ENCODE results near the gene STX18. TPM values are rescaled to one million over a fixed set of nuclear protein-coding genes. Genes with fewer than 3 reads are reported as not detected.
"Not testable (repeated sequence)": the region's sequence is repeated elsewhere in the genome, so short reads cannot be mapped to it uniquely, and the experiment has no call there.

Gene STX18
- total RNA-seq, 1 donor from 2014 or later = 21.1 TPM

DNA sequence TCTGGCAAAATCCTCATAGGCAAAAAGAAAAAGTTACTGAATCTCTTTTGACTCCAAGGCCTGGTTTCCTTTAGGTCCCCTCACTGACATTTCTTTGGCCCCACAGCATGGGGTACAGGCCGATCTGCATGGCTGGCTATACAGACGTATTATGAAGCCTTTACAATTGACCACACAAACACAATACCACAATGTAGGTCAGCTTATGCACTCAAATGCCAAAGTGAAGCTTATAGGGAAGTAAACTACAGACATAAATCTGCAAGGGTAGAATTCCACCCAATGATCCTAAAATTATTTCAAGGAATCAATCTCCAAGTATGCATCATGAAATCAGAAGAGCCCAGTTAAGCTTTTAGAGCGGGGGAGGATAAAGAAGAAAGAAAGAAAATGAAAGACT is 20.7 kb downstream of the STX18 start:
- no peaks in the 10 kb centered on the region for H3K9me3 Mint-ChIP-seq (ENCODE audit: low read depth)
- peak overlapping the region; percentile 8 for H3K27ac Mint-ChIP-seq (ENCODE audit: unreplicated experiment)
- no peak for DNase-seq (ENCODE audit: low spot score)
- peaks cover 33% of the 10 kb centered on the region for H3K4me1 Mint-ChIP-seq (ENCODE audit: low read depth)
- H3K36me3 Mint-ChIP-seq (ENCODE audit: low read depth) = no peaks in the 10 kb centered on the region
- H3K4me3 Mint-ChIP-seq (ENCODE audit: unreplicated experiment) = no peak overlapping the region
- TF ChIP-seq, protein P1, sequence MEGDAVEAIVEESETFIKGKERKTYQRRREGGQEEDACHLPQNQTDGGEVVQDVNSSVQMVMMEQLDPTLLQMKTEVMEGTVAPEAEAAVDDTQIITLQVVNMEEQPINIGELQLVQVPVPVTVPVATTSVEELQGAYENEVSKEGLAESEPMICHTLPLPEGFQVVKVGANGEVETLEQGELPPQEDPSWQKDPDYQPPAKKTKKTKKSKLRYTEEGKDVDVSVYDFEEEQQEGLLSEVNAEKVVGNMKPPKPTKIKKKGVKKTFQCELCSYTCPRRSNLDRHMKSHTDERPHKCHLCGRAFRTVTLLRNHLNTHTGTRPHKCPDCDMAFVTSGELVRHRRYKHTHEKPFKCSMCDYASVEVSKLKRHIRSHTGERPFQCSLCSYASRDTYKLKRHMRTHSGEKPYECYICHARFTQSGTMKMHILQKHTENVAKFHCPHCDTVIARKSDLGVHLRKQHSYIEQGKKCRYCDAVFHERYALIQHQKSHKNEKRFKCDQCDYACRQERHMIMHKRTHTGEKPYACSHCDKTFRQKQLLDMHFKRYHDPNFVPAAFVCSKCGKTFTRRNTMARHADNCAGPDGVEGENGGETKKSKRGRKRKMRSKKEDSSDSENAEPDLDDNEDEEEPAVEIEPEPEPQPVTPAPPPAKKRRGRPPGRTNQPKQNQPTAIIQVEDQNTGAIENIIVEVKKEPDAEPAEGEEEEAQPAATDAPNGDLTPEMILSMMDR (IDR thresholded peaks at IDR 0.05) = no peak
- no peaks in the 10 kb centered on the region for H3K27me3 Mint-ChIP-seq (ENCODE audit: low read depth)

DNA sequence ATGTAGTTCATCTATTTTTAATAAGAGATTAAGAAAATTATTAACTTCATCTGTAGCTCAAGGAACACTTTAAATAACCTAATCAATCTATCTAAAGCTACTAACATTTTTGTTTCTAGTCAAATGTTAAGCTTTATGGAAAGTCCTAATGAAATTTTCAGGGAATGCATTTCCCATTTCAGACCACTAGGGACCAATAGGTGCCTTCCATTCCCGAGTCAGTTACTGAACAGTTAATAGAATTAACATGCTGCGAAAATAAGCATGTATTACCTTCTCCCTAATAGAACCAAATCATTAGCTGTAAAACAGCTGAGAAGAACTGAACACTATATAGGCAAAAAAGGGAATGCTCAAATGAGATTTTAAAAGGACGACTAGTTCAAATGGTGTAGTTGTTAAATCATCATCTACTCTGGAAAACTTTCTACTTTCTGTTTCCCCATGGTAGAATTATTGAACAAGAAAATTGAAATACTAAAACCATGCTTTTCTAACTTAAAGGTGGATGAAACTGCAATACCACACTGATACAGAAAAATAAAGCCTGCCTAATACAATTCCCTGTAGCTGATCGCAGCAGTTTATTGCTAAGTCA is 22.5 kb downstream of the STX18 start:
- Mint-ChIP-seq H3K27ac (ENCODE audit: unreplicated experiment) (no peak overlapping the region), H3K27me3 (ENCODE audit: low read depth) (no peaks in the 10 kb centered on the region), H3K4me1 (ENCODE audit: low read depth) (peaks cover 33% of the 10 kb centered on the region), H3K9me3 (ENCODE audit: low read depth) (no peaks in the 10 kb centered on the region), H3K36me3 (ENCODE audit: low read depth) (no peaks in the 10 kb centered on the region), H3K4me3 (ENCODE audit: unreplicated experiment) (no peak overlapping the region)
- TF ChIP-seq, protein P1 (IDR thresholded peaks at IDR 0.05) = peak; percentile 78
- no peak for DNase-seq (ENCODE audit: low spot score)

DNA sequence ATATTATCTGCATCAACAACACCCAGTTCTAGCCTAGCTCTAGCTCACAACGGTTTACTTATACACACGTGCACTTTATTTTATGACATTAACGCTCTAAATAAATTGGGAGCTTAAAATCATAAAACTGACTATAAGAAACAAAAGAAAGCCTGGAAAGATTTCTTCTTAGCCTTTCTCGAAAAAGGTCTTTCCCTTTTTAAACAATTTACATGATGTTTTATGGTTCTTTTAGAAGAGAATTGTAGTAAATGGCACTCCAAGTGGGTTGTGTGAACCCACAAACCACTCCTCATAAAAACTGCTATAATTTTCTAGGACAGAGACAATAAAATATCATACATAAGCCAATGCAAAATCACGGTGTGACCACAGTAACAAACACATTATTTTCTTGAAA is 23.1 kb downstream of the STX18 start:
- TF ChIP-seq, protein P1 (IDR thresholded peaks at IDR 0.05) = no peak
- H3K9me3 Mint-ChIP-seq (ENCODE audit: low read depth) = no peaks in the 10 kb centered on the region

DNA sequence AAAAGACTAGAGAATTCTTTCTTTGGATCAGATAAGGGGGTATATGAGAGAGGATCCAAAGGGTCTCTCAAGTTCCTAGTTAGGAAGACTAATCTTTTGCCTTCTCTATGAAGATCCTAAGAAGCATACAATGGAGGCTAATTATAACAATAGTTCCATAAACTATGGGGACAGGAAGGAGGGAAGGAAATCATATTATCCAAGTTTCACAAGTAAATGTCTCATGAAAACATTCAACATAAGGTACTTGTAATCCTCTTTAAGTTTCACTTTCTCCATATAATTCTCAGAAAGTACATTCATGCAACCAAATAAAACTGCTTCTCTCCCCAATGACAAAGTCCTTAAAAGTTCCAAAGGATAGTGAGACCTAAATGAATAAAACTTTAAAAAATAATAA is 27.1 kb downstream of the STX18 start:
- H3K9me3 Mint-ChIP-seq (ENCODE audit: low read depth) = no peaks in the 10 kb centered on the region
- TF ChIP-seq, protein P1 (IDR thresholded peaks at IDR 0.05) = no peak
- H3K36me3 Mint-ChIP-seq (ENCODE audit: low read depth) = no peaks in the 10 kb centered on the region

More for the DNA sequence above, 23.1 kb downstream of the STX18 start:
- Mint-ChIP-seq H3K27me3 (ENCODE audit: low read depth) (no peaks in the 10 kb centered on the region), H3K4me3 (ENCODE audit: unreplicated experiment) (no peak overlapping the region), H3K36me3 (ENCODE audit: low read depth) (no peaks in the 10 kb centered on the region), H3K4me1 (ENCODE audit: low read depth) (peaks cover 33% of the 10 kb centered on the region), H3K27ac (ENCODE audit: unreplicated experiment) (no peak overlapping the region)
- DNase-seq (ENCODE audit: low spot score) = no peak

DNA sequence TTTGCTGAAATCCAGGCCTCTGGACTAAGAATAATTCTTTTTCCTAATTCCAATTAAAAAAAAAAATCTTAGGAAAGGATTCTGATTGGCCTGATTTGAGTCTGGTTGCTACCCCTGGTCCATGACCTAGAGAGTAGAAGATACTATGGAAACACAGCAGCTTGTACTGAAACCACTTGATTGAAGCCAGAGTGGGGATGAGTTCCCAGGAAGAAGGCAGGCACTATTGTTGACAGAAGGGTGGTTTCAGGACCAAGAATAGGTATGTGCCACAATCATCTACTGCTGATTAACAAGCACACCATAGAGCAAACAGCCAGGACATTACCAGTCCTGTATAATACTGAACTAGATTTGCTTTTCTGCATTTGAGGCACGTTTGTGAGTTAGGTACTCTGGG is 29.6 kb downstream of the STX18 start:
- Mint-ChIP-seq H3K27ac (ENCODE audit: unreplicated experiment) (no peak overlapping the region), H3K27me3 (ENCODE audit: low read depth) (no peaks in the 10 kb centered on the region)
- DNase-seq (ENCODE audit: low spot score) = no peak

More for the DNA sequence above, 27.1 kb downstream of the STX18 start:
- DNase-seq (ENCODE audit: low spot score) = no peak
- Mint-ChIP-seq H3K27ac (ENCODE audit: unreplicated experiment) (no peak overlapping the region), H3K4me1 (ENCODE audit: low read depth) (peaks cover 13% of the 10 kb centered on the region), H3K4me3 (ENCODE audit: unreplicated experiment) (no peak overlapping the region), H3K27me3 (ENCODE audit: low read depth) (no peaks in the 10 kb centered on the region)

DNA sequence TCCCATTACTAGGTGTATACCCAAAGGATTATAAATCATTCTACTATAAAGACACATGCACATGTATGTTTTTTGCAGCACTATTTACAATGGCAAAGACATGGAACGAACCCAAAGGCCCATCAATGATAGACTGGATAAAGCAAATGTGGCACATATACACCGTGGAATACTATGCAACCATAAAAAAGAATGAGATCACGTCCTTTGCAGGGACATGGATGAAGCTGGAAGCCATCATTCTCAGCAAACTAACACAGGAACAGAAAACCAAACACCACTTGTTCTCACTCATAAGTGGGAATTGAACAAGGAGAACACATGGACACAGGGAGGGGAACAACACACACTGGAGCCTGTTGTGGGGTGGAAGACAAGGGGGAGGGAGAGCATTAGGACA is 31.2 kb downstream of the STX18 start:
- H3K27ac Mint-ChIP-seq (ENCODE audit: unreplicated experiment); DNase-seq (ENCODE audit: low spot score); H3K27me3 Mint-ChIP-seq (ENCODE audit: low read depth); H3K36me3 Mint-ChIP-seq (ENCODE audit: low read depth); H3K9me3 Mint-ChIP-seq (ENCODE audit: low read depth); H3K4me3 Mint-ChIP-seq (ENCODE audit: unreplicated experiment): not testable (repeated sequence)
- H3K4me1 Mint-ChIP-seq (ENCODE audit: low read depth) = peaks cover 11% of the 10 kb centered on the region

More for the DNA sequence above, 29.6 kb downstream of the STX18 start:
- H3K4me3 Mint-ChIP-seq (ENCODE audit: unreplicated experiment) = no peak overlapping the region
- no peaks in the 10 kb centered on the region for H3K36me3 Mint-ChIP-seq (ENCODE audit: low read depth)
- no peaks in the 10 kb centered on the region for H3K9me3 Mint-ChIP-seq (ENCODE audit: low read depth)
- TF ChIP-seq, protein P1 (IDR thresholded peaks at IDR 0.05) = no peak
- peaks cover 11% of the 10 kb centered on the region for H3K4me1 Mint-ChIP-seq (ENCODE audit: low read depth)
